ENCODE results near the gene LUZP2. TPM values are rescaled to one million over a fixed set of nuclear protein-coding genes. Genes with fewer than 3 reads are reported as not detected.

The LUZP2 gene
- total RNA-seq, 2 experiments from 2014 or later, result not detected

DNA sequence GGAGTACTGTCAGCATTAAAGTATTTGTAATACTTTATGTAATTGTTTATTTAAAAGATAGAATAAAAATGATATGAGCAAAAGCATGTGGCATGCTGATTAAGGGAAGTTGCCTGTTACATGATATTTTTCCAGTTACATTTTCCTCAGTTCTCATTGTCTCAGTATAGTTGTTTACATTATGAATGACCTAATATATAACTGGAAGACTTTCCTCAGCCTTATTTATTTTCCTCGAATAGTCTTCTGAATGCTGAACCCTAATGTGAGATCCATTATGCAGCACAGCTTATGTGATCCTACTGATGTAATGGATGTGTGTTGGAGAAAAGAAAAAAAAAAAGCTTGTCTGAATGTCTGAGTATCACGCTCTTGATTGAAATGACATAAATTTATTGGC lies 95.5 kb downstream of the LUZP2 start:
- H3K9me3 ChIP-seq (ENCODE audit: low read length), result no peaks in the 10 kb centered on the region

DNA sequence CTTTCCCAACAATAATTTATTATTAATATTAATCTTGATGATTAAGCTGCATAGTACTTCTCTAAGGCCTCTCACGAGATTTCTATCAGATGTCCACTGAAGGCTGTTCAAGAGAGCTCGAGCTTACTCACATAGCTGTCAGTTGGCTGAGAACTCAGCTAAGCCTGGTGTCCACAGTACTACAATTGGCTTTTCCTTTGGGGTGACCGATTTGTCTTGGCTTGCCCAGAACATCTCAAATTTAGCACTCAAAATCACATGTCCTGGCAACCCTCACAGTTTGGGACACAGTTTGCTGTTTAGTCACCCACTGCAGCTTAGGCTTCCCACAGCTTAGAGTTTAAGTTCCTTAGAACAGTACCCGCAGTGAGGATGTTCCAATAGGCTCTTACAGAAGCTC lies 96.5 kb downstream of the LUZP2 start:
- Histone ChIP-seq H3K4me3 (ENCODE audit: low read depth, low read length, poor library complexity, severe bottlenecking) (no peak overlapping the region), H3K4me2 (ENCODE audit: low read length) (no peak overlapping the region), H2AFZ (ENCODE audit: low read length) (no peak overlapping the region), H3K4me1 (ENCODE audit: insufficient read depth, low read length, poor library complexity, severe bottlenecking) (no peaks in the 10 kb centered on the region), H3K79me2 (ENCODE audit: insufficient read depth, low read depth, low read length) (no peaks in the 10 kb centered on the region), H3K9me3 (ENCODE audit: low read length) (no peaks in the 10 kb centered on the region), H3K27ac (ENCODE audit: low read depth, low read length, poor library complexity, severe bottlenecking) (no peak overlapping the region), H4K20me1 (ENCODE audit: insufficient read depth, low read length) (no peaks in the 10 kb centered on the region), H3K9me2 (ENCODE audit: insufficient read depth, low read length) (no peaks in the 10 kb centered on the region), H3K36me3 (ENCODE audit: insufficient read depth, low read length) (no peaks in the 10 kb centered on the region)
- intact Hi-C loops (cut with micrococcal nuclease; ENCODE audit: unreplicated experiment), result no loop called here
- CTCF ChIA-PET (ENCODE audit: unreplicated experiment), result no interaction called here
- no peak for TF ChIP-seq EZH2phosphoT487 (IDR thresholded peaks at IDR 0.05; ENCODE audit: borderline replicate concordance, low read depth, low read length)
- TF ChIP-seq, protein P1, sequence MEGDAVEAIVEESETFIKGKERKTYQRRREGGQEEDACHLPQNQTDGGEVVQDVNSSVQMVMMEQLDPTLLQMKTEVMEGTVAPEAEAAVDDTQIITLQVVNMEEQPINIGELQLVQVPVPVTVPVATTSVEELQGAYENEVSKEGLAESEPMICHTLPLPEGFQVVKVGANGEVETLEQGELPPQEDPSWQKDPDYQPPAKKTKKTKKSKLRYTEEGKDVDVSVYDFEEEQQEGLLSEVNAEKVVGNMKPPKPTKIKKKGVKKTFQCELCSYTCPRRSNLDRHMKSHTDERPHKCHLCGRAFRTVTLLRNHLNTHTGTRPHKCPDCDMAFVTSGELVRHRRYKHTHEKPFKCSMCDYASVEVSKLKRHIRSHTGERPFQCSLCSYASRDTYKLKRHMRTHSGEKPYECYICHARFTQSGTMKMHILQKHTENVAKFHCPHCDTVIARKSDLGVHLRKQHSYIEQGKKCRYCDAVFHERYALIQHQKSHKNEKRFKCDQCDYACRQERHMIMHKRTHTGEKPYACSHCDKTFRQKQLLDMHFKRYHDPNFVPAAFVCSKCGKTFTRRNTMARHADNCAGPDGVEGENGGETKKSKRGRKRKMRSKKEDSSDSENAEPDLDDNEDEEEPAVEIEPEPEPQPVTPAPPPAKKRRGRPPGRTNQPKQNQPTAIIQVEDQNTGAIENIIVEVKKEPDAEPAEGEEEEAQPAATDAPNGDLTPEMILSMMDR (conservative IDR thresholded peaks at IDR 0.05; ENCODE audit: low read length), result no peak
- POLR2A ChIA-PET, result no interaction called here
- no peak for DNase-seq (ENCODE audit: low spot score)
- BruUV-seq (replicated peaks), result no TSS peak

More for the DNA sequence above, 95.5 kb downstream of the LUZP2 start:
- Histone ChIP-seq H3K4me3 (ENCODE audit: low read depth, low read length, poor library complexity, severe bottlenecking) (no peak overlapping the region), H3K4me1 (ENCODE audit: insufficient read depth, low read length, poor library complexity, severe bottlenecking) (no peaks in the 10 kb centered on the region), H2AFZ (ENCODE audit: low read length) (no peak overlapping the region), H3K36me3 (ENCODE audit: insufficient read depth, low read length) (no peaks in the 10 kb centered on the region), H3K27ac (ENCODE audit: low read depth, low read length, poor library complexity, severe bottlenecking) (no peak overlapping the region), H3K79me2 (ENCODE audit: insufficient read depth, low read depth, low read length) (no peaks in the 10 kb centered on the region), H4K20me1 (ENCODE audit: insufficient read depth, low read length) (no peaks in the 10 kb centered on the region), H3K9me2 (ENCODE audit: insufficient read depth, low read length) (no peaks in the 10 kb centered on the region), H3K4me2 (ENCODE audit: low read length) (no peak overlapping the region)
- no peak for TF ChIP-seq EZH2phosphoT487 (IDR thresholded peaks at IDR 0.05; ENCODE audit: borderline replicate concordance, low read depth, low read length)
- TF ChIP-seq, protein P1 (conservative IDR thresholded peaks at IDR 0.05; ENCODE audit: low read length), result no peak
- no peak for DNase-seq (ENCODE audit: low spot score)
- CTCF ChIA-PET (ENCODE audit: unreplicated experiment), result interaction anchor here (0.6 kb wide), 1 partner anchor 73 kb away, joined by 3 read pairs; no protein-coding TSS in a partner anchor
- intact Hi-C loops (cut with micrococcal nuclease; ENCODE audit: unreplicated experiment), result no loop called here
- POLR2A ChIA-PET, result no interaction called here
- no TSS peak for BruUV-seq (replicated peaks)

DNA sequence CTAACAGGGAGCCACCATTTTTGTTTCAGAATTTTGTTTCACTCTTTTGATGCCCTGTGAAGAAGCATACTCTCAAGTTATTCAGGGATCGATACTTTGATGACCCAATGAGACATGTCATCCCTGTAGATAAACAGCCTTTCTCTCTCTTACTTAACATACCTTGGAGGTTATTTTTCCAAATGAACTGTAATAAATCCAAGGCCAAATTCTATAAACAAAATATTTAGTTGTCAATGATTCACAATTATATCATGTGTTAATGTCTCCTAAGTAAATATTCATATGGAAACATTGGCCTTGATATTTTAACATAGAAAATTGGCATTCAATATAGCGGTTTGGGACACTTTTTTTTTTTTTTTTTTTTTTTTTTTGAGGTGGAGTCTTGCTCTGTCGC lies 97.5 kb downstream of the LUZP2 start:
- no peaks in the 10 kb centered on the region for H3K36me3 ChIP-seq (ENCODE audit: insufficient read depth, low read length)
- ChIA-PET POLR2A (no interaction called here), CTCF (ENCODE audit: unreplicated experiment) (no interaction called here)
- intact Hi-C loops (cut with micrococcal nuclease; ENCODE audit: unreplicated experiment), result no loop called here
- H3K9me3 ChIP-seq (ENCODE audit: low read length), result no peaks in the 10 kb centered on the region
- no peaks in the 10 kb centered on the region for H3K4me1 ChIP-seq (ENCODE audit: insufficient read depth, low read length, poor library complexity, severe bottlenecking)
- no peaks in the 10 kb centered on the region for H4K20me1 ChIP-seq (ENCODE audit: insufficient read depth, low read length)
- no peak overlapping the region for H3K4me2 ChIP-seq (ENCODE audit: low read length)
- BruUV-seq (replicated peaks), result no TSS peak
- H2AFZ ChIP-seq (ENCODE audit: low read length), result no peak overlapping the region
- H3K79me2 ChIP-seq (ENCODE audit: insufficient read depth, low read depth, low read length), result no peaks in the 10 kb centered on the region
- H3K27ac ChIP-seq (ENCODE audit: low read depth, low read length, poor library complexity, severe bottlenecking), result no peak overlapping the region
- H3K4me3 ChIP-seq (ENCODE audit: low read depth, low read length, poor library complexity, severe bottlenecking), result no peak overlapping the region
- no peak for TF ChIP-seq EZH2phosphoT487 (IDR thresholded peaks at IDR 0.05; ENCODE audit: borderline replicate concordance, low read depth, low read length)
- TF ChIP-seq, protein P1 (conservative IDR thresholded peaks at IDR 0.05; ENCODE audit: low read length), result no peak
- H3K9me2 ChIP-seq (ENCODE audit: insufficient read depth, low read length), result no peaks in the 10 kb centered on the region
- DNase-seq (ENCODE audit: low spot score), result no peak
